ENCODE results near the gene PIEZO2. TPM values are rescaled to one million over a fixed set of nuclear protein-coding genes. Genes with fewer than 3 reads are reported as not detected.

The PIEZO2 gene
- total RNA-seq, 2 experiments from 2014 or later, result not detected

GRCh38 chr18:10899481-10899880 is 249.9 kb downstream of the PIEZO2 start:
- CTCF ChIA-PET, result no interaction called here
- Mint-ChIP-seq H3K4me3 (no peak overlapping the region), H3K9me3 (no peaks in the 10 kb centered on the region), H3K4me1 (no peaks in the 10 kb centered on the region), H3K27ac (no peak overlapping the region), H3K27me3 (no peaks in the 10 kb centered on the region), H3K36me3 (ENCODE audit: low read depth) (no peaks in the 10 kb centered on the region)
- DNase-seq, result no peak
- POLR2A ChIA-PET, result no interaction called here

GRCh38 chr18:10898417-10898974 is 250.9 kb downstream of the PIEZO2 start:
- ChIA-PET POLR2A (no interaction called here), CTCF (no interaction called here)
- no peak overlapping the region for H3K27ac Mint-ChIP-seq
- no peaks in the 10 kb centered on the region for H3K27me3 Mint-ChIP-seq
- H3K9me3 Mint-ChIP-seq, result no peaks in the 10 kb centered on the region
- H3K36me3 Mint-ChIP-seq (ENCODE audit: low read depth), result no peaks in the 10 kb centered on the region
- no peaks in the 10 kb centered on the region for H3K4me1 Mint-ChIP-seq
- DNase-seq, result no peak
- no peak overlapping the region for H3K4me3 Mint-ChIP-seq

GRCh38 chr18:10896851-10897250 is 252.5 kb downstream of the PIEZO2 start:
- CTCF ChIA-PET, result no interaction called here
- POLR2A ChIA-PET, result no interaction called here
- no peak overlapping the region for H3K4me3 Mint-ChIP-seq
- H3K27me3 Mint-ChIP-seq, result no peaks in the 10 kb centered on the region
- no peaks in the 10 kb centered on the region for H3K36me3 Mint-ChIP-seq (ENCODE audit: low read depth)
- no peaks in the 10 kb centered on the region for H3K9me3 Mint-ChIP-seq
- H3K4me1 Mint-ChIP-seq, result no peaks in the 10 kb centered on the region
- no peak overlapping the region for H3K27ac Mint-ChIP-seq
- DNase-seq, result no peak

GRCh38 chr18:10895976-10896375 is 253.4 kb downstream of the PIEZO2 start:
- no peaks in the 10 kb centered on the region for H3K9me3 Mint-ChIP-seq
- H3K27ac Mint-ChIP-seq, result no peak overlapping the region
- no peaks in the 10 kb centered on the region for H3K36me3 Mint-ChIP-seq (ENCODE audit: low read depth)
- POLR2A ChIA-PET, result no interaction called here
- H3K27me3 Mint-ChIP-seq, result no peaks in the 10 kb centered on the region
- CTCF ChIA-PET, result no interaction called here
- H3K4me3 Mint-ChIP-seq, result no peak overlapping the region
- DNase-seq, result no peak
- no peaks in the 10 kb centered on the region for H3K4me1 Mint-ChIP-seq

GRCh38 chr18:10894501-10894900 is 254.9 kb downstream of the PIEZO2 start:
- no peaks in the 10 kb centered on the region for H3K9me3 Mint-ChIP-seq
- DNase-seq, result no peak
- no peak overlapping the region for H3K27ac Mint-ChIP-seq
- ChIA-PET POLR2A (no interaction called here), CTCF (no interaction called here)
- H3K4me3 Mint-ChIP-seq, result no peak overlapping the region
- no peaks in the 10 kb centered on the region for H3K4me1 Mint-ChIP-seq
- H3K27me3 Mint-ChIP-seq, result no peaks in the 10 kb centered on the region
- no peaks in the 10 kb centered on the region for H3K36me3 Mint-ChIP-seq (ENCODE audit: low read depth)

GRCh38 chr18:10893761-10894160 is 255.6 kb downstream of the PIEZO2 start:
- no peaks in the 10 kb centered on the region for H3K4me1 Mint-ChIP-seq
- no peaks in the 10 kb centered on the region for H3K9me3 Mint-ChIP-seq
- DNase-seq, result no peak
- H3K4me3 Mint-ChIP-seq, result no peak overlapping the region
- CTCF ChIA-PET, result no interaction called here
- no peaks in the 10 kb centered on the region for H3K36me3 Mint-ChIP-seq (ENCODE audit: low read depth)
- no peak overlapping the region for H3K27ac Mint-ChIP-seq
- no peaks in the 10 kb centered on the region for H3K27me3 Mint-ChIP-seq
- POLR2A ChIA-PET, result no interaction called here

GRCh38 chr18:10893196-10893595 is 256.2 kb downstream of the PIEZO2 start:
- no peak overlapping the region for H3K27ac Mint-ChIP-seq
- H3K4me1 Mint-ChIP-seq, result no peaks in the 10 kb centered on the region
- no peak overlapping the region for H3K4me3 Mint-ChIP-seq
- ChIA-PET CTCF (no interaction called here), POLR2A (no interaction called here)
- H3K36me3 Mint-ChIP-seq (ENCODE audit: low read depth), result no peaks in the 10 kb centered on the region
- DNase-seq, result no peak
- no peaks in the 10 kb centered on the region for H3K27me3 Mint-ChIP-seq
- H3K9me3 Mint-ChIP-seq, result no peaks in the 10 kb centered on the region

- Mint-ChIP-seq H3K27me3 (no peaks in the 10 kb centered on the region), H3K9me3 (no peaks in the 10 kb centered on the region), H3K36me3 (ENCODE audit: low read depth) (no peaks in the 10 kb centered on the region), H3K4me3 (no peak overlapping the region), H3K27ac (no peak overlapping the region), H3K4me1 (no peaks in the 10 kb centered on the region)
- CTCF ChIA-PET, result no interaction called here
- POLR2A ChIA-PET, result no interaction called here
- no peak for DNase-seq
Observed at GRCh38 chr18:10892786-10893185, 256.6 kb downstream of the PIEZO2 start.

- no peaks in the 10 kb centered on the region for H3K4me1 Mint-ChIP-seq
- ChIA-PET POLR2A (no interaction called here), CTCF (no interaction called here)
- no peak overlapping the region for H3K27ac Mint-ChIP-seq
- no peaks in the 10 kb centered on the region for H3K27me3 Mint-ChIP-seq
- no peaks in the 10 kb centered on the region for H3K9me3 Mint-ChIP-seq
- DNase-seq, result no peak
- H3K36me3 Mint-ChIP-seq (ENCODE audit: low read depth), result no peaks in the 10 kb centered on the region
- no peak overlapping the region for H3K4me3 Mint-ChIP-seq
Observed at GRCh38 chr18:10890022-10890421, 259.3 kb downstream of the PIEZO2 start.

- ChIA-PET POLR2A (no interaction called here), CTCF (no interaction called here)
- no peak for DNase-seq
- Mint-ChIP-seq H3K36me3 (ENCODE audit: low read depth) (no peaks in the 10 kb centered on the region), H3K9me3 (no peaks in the 10 kb centered on the region), H3K4me3 (no peak overlapping the region), H3K4me1 (no peaks in the 10 kb centered on the region), H3K27me3 (no peaks in the 10 kb centered on the region), H3K27ac (no peak overlapping the region)
Observed at GRCh38 chr18:10878703-10879102, 270.7 kb downstream of the PIEZO2 start.

- CTCF ChIA-PET, result no interaction called here
- Mint-ChIP-seq H3K4me1 (no peaks in the 10 kb centered on the region), H3K36me3 (ENCODE audit: low read depth) (no peaks in the 10 kb centered on the region), H3K27ac (no peak overlapping the region), H3K9me3 (no peaks in the 10 kb centered on the region), H3K27me3 (no peaks in the 10 kb centered on the region), H3K4me3 (no peak overlapping the region)
- POLR2A ChIA-PET, result no interaction called here
- DNase-seq, result no peak
Observed at GRCh38 chr18:10877987-10878386, 271.4 kb downstream of the PIEZO2 start.

- no peak for DNase-seq
- no peak overlapping the region for H3K27ac Mint-ChIP-seq
- H3K4me3 Mint-ChIP-seq, result no peak overlapping the region
- no peaks in the 10 kb centered on the region for H3K4me1 Mint-ChIP-seq
- no peaks in the 10 kb centered on the region for H3K9me3 Mint-ChIP-seq
- H3K36me3 Mint-ChIP-seq (ENCODE audit: low read depth), result no peaks in the 10 kb centered on the region
- POLR2A ChIA-PET, result no interaction called here
- no peaks in the 10 kb centered on the region for H3K27me3 Mint-ChIP-seq
- CTCF ChIA-PET, result no interaction called here
Observed at GRCh38 chr18:10875811-10876210, 273.6 kb downstream of the PIEZO2 start.

- CTCF ChIA-PET, result no interaction called here
- Mint-ChIP-seq H3K9me3 (no peaks in the 10 kb centered on the region), H3K36me3 (ENCODE audit: low read depth) (no peaks in the 10 kb centered on the region), H3K27me3 (no peaks in the 10 kb centered on the region), H3K27ac (no peak overlapping the region), H3K4me1 (no peaks in the 10 kb centered on the region), H3K4me3 (no peak overlapping the region)
- POLR2A ChIA-PET, result no interaction called here
- no peak for DNase-seq
Observed at GRCh38 chr18:10872304-10872703, 277.1 kb downstream of the PIEZO2 start.

GRCh38 chr18:10864722-10865121 is 284.6 kb downstream of the PIEZO2 start:
- Mint-ChIP-seq H3K27me3 (no peaks in the 10 kb centered on the region), H3K4me3 (no peak overlapping the region), H3K27ac (no peak overlapping the region), H3K4me1 (no peaks in the 10 kb centered on the region), H3K36me3 (ENCODE audit: low read depth) (no peaks in the 10 kb centered on the region), H3K9me3 (no peaks in the 10 kb centered on the region)
- ChIA-PET POLR2A (no interaction called here), CTCF (no interaction called here)
- no peak for DNase-seq

GRCh38 chr18:10863026-10863425 is 286.3 kb downstream of the PIEZO2 start:
- H3K27ac Mint-ChIP-seq, result no peak overlapping the region
- CTCF ChIA-PET, result interaction anchor here (2.2 kb wide), 1 partner anchor 12 kb away, joined by 6 read pairs; no protein-coding TSS in a partner anchor
- H3K4me1 Mint-ChIP-seq, result no peaks in the 10 kb centered on the region
- no peak overlapping the region for H3K4me3 Mint-ChIP-seq
- no peak for DNase-seq
- POLR2A ChIA-PET, result no interaction called here
- H3K36me3 Mint-ChIP-seq (ENCODE audit: low read depth), result no peaks in the 10 kb centered on the region
- no peaks in the 10 kb centered on the region for H3K9me3 Mint-ChIP-seq
- no peaks in the 10 kb centered on the region for H3K27me3 Mint-ChIP-seq

All from activated CD4-positive, alpha-beta memory T cell treated with anti-CD3 and anti-CD28 coated beads, Interleukin-2, amount 10 ng/mL, durations not matched to agents 7 days and 5 days (primary cell).